ENCODE measurements around the gene PUM1.

DNA sequence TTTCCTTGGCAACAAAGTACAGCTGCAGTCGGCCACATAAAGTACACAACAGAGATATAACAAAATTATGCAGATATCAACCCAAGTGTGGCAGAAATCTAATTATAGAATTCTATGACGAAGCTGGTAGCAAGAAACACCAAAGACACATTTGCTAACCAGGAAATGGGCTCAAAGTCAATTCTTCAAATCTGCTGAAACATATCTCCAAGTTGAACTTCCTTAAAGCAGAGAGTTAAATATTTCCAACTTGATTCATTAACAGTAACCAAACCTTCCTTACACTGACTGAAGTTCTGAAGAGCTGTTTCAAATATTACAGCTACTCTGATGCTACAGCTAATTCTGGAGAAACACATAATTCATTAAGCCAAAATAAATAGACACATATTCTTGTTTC lies 89.4 kb downstream of the PUM1 start:
- TF ChIP-seq POLR2A (IDR thresholded peaks at IDR 0.05) (no peak), CTCF (IDR thresholded peaks at IDR 0.05) (no peak)
